ENCODE results near the gene ADGRL3.

DNA sequence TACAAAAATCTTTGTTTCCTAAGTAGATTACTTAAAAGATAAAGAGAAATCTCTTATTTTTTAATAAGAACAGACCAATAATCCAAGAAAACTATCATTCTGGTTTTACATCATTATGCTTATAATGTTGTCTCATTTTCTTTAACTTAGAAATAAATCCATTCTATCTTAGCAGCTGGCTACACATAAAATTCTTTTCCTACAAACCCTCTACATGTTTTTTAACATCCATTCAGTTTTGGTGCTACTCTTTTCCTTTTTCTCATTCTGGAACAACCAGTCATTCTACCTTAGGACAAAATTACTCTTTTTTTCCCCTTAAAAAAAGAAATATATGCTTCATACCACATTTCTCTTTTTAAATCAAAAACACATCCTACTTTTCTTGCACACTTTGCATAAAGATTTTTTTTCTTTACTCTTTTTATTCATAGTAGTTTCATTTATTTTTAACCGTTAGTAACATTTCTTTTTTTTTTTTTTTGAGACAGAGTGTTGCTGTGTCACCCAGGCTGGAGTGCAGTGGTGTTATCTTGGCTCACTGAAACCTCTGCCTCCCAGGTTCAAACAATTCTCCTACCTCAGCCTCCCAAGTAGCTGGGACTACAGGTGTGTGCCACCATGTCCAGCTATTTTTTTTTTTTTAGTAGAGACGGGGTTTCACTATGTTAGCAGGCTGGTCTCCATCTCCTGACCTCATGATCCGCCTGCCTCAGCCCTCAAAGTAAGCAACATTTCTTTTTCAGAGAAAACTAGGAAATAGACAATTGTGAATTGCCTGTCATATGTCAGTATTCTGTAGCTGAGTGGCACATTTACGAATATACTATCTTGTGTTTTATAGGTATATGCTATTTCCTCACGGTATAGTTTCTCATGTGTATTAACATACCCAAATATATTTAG lies 562.8 kb downstream of the ADGRL3 start:
- TF ChIP-seq, protein P1, sequence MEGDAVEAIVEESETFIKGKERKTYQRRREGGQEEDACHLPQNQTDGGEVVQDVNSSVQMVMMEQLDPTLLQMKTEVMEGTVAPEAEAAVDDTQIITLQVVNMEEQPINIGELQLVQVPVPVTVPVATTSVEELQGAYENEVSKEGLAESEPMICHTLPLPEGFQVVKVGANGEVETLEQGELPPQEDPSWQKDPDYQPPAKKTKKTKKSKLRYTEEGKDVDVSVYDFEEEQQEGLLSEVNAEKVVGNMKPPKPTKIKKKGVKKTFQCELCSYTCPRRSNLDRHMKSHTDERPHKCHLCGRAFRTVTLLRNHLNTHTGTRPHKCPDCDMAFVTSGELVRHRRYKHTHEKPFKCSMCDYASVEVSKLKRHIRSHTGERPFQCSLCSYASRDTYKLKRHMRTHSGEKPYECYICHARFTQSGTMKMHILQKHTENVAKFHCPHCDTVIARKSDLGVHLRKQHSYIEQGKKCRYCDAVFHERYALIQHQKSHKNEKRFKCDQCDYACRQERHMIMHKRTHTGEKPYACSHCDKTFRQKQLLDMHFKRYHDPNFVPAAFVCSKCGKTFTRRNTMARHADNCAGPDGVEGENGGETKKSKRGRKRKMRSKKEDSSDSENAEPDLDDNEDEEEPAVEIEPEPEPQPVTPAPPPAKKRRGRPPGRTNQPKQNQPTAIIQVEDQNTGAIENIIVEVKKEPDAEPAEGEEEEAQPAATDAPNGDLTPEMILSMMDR (IDR thresholded peaks at IDR 0.05; ENCODE audit: insufficient read depth, low read depth, low read length), result no peak
- no peak for TF ChIP-seq EZH2 (IDR thresholded peaks at IDR 0.05; ENCODE audit: insufficient read depth, low read length)
